Hematopoietic multipotent progenitor cell (in vitro differentiated cells): ENCODE data around the gene ILK. TPM values are rescaled to one million over a fixed set of nuclear protein-coding genes. Genes with fewer than 3 reads are reported as not detected.
A peak's percentile ranks its signal among the peaks of the same experiment; 100 is the strongest.

Source experiments
- DNase-seq, 3 donors: peaks; one replicate each; pipeline ENCODE4 v3.0.0-alpha.2; 2011 to 2015; ENCODE audit warnings: low read depth in 2 of 3, low spot score in 2 of 3
- total RNA-seq: library from RNA; depleted of rRNA; stranded (reverse); fragments of >200 nt; gene quantifications from one replicate; pipeline ENCODE4 v1.2.3, GENCODE V29; 2012

Gene ILK
- total RNA-seq, 1 donor = 107 TPM

DNA sequence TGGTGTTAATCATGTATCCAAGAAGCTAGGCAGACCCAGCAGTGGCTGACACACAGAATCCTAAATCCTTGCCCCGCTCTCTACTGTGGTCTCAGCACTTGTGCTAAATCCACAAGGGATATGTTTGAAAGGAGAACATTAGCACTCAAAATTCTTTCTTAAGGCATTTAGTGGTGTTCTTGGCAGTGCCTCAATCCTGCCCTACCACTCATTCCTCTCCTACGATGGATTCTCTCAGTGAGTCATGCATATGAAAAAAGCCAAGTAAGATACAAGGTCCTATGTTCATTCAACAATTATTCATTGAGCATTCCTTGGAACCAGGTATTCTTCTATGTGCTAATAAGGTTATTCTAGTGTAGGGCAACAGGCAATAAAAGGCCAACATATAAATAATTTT lies 31.4 kb upstream of the ILK start:
- no peak for DNase-seq

DNA sequence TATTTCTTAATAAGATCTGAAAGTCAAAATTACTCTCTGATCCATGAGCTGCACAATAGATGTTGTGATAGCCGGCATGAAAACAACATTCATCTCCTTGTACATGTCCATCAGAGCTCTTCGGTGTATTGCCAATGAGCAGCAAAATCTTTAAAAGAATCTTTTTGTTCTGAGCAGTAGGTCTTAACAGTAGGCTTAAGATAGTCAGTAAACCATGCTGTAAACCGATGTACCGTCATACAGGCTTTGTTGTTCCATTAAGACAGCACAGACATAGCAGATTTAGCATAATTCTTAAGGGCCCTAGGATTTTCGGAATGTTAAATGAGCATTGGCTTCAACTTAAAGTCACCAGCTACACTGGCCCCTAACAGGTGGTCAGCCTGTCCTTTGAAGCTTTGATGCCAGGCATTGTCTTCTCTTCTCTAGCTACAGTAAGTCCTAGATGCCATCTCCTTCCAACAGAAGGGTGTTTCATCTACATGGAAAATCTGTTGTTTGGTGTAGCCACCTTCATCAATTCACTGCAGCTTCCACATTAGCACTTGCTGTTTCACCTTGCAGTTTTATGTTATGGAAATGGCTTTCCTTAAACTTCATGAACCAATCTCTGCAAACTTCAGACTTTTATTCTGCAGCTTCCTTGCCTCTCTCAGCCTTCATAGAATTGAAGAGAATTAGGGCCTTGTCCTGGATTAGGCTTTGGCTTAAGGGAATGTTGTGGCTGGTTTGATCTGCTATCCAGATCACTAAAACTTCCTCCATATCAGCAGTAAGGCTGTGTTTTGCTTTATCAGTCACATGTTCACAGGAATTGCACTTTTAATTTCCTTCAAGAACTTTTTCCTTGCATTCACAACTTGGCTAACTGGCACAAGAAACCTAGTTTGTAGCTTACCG lies 28.5 kb upstream of the ILK start:
- no peak for DNase-seq

DNA sequence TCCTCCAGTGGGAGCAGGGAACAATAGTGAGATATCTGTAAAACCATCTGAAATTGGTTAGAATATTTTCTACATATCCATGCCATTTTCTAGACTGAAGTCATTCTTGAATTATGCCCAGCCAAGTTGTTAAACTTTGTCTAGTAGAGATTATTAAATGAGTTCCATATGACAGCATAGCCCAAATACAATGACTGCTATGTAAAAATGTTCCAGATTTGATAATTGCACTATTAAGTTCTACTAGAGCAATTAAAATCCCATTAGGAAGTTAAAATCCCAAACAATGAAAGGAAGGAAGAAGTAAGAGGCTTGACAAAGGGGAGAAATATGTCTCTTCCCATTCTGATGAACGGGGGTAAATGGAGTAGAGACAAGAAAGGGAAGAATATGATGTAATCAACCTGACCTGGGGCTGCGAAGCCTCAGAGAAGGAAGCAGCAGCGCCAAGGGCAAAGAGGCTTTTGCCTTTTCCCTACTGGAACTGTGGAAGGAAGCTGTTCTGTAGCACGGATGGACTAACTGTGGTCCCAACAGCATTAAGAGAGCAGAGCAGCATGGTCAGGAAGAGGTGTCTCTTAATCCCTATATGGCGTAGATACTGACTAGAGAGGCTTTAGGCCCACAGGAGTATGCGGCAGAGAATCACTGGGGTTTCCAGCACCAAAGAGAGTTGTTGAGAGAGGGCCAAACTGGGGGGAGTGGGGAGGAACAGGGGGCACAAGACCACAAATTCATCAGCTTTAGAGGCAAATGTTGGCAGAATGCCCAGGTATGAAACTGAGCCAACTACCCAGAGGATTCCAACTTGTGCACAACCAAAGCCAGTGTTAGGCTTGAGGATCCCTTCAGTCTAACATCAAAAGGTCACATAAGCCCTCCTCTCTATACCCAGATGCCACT lies 26.9 kb upstream of the ILK start:
- DNase-seq = peak in 2 of 3 donors; percentile 20 to 49

- no peak for DNase-seq
Observed at GRCh38 chr11:6578134-6578533, 25.4 kb upstream of the ILK start.

GRCh38 chr11:6579681-6580080 lies 23.9 kb upstream of the ILK start:
- DNase-seq = no peak

- DNase-seq = no peak
Observed at GRCh38 chr11:6583584-6583983, 20.0 kb upstream of the ILK start.

DNA sequence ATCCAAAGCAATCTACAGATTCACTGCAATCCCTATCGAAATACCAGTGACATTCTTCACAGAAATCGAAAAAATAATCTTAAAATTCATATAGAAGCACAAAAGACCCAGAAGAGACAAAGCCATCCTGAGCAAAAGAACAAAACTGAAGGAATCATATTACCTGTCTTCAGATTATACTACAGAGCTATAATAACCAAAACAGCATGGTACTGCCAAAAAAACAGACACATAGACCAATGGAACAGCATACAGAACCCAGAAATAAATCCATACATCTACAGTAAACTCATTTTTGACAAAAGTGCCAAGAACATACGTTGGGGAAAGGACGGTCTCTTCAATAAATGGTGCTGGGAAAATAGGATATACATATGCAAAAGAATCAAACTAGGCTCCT lies 19.0 kb upstream of the ILK start:
- no peak for DNase-seq

GRCh38 chr11:6586434-6587359 lies 16.9 kb upstream of the ILK start:
- DNase-seq = no peak

DNA sequence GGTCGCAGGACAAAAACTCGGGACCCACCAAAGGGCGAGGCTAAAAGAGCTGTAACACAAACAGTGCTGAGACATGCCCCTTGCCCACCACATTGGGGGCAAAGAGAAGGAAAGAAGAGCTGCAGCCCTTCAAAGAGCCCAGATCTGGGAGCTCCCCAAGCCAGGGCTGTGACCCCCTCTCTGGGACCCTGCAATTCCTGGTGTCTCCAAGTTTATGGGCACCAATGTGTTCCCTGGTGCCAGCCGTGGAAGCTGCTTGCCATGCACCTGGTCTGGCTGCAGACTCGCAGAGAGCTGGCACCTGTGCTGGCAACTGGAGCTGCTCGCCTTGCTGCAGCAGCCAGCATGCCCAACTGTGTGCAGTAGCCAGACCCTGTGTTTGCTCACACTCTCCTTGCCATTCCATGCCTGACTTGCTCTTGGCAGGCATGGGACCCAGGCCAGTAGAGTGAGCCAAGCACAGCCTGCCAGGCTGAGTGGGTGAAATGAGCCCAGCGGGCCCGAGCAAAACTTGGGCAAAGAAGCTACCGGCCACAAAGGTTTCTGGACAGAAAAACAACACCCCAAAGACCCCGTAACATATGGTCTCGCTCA lies 16.1 kb upstream of the ILK start:
- DNase-seq = no peak

DNA sequence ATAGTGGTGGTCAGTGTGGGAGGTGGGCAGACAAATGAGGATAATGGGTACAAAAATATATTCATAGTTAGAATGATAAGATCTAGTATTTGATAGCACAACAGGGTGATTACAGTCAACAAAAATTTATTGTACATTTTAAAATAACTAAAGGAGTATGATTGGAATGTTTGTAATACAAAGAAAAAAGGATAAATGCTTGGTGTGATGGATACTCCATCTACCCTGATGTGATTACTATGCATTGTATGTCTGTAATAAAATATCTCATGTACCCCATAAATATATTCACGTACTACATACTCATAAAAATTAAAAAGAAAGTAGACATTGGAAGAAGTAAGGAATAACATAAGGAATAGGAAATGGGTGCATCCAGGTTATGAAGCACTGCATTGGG lies 15.6 kb upstream of the ILK start:
- DNase-seq = no peak

GRCh38 chr11:6594142-6594768 lies 9.3 kb upstream of the ILK start:
- DNase-seq = no peak

GRCh38 chr11:6596239-6596877 lies 7.2 kb upstream of the ILK start:
- DNase-seq = no peak

DNA sequence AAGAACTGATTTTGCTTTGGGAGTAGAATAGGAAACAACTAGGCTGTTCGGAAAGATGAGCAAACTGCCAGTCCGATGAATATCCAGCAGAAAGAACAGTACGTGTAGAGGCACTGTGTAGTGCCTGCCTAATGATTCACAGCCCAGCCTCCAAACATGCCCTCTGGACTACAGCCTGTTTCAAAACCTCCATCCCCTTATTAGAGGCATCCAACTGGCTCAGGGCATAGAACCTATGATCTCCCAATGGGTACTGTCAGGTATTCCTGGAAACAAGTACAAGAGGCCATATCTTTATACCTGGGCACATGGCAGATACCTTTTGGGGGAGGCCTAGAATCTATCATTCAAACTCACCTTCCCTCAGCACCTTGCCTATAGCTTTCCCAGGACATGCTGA lies 5.0 kb upstream of the ILK start:
- no peak for DNase-seq

DNA sequence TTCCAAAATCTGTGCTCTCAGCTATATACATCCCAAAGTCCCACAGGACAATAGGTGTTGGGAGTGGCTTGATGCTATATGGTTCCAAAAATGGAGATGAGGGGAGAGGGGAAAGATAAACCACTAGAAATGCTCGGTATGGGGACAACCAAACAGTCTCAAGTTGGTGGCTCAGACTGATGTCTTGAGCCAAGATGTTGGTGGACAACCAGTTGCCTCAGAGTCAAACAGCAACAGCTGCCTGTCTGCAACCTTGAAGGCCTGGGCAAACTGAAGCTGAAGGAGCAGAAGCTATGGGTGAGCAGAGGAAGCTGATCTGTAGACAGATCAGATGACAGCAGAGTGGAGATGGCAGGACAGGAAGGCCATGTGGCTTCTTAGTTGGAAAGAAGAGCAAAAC lies 4.1 kb upstream of the ILK start:
- DNase-seq = no peak

- DNase-seq = no peak
Observed at GRCh38 chr11:6599881-6600390, 3.6 kb upstream of the ILK start.

DNA sequence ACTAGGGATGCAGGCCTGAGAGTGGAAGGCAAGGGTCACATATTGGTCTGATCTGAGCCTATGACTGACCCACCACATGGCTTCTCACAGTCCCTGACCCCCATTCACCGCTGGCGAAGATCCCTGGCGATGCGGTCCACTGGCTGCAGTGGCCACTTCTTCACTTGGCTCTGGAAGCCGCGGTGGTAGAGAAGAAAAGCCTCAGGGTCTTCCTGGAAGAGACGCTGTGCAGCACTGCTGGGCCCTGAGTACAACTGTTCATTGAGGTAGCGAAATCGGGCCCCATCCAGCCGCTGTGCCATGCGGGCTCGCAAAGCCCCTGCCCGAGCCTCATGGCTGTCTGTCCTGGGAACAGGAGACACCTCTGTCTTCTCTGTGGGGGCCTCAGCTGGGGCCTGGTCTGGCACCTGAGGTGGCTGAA lies 2.5 kb upstream of the ILK start:
- no peak for DNase-seq

- DNase-seq = no peak
Observed at GRCh38 chr11:6602096-6602940, 1.3 kb upstream of the ILK start.

DNA sequence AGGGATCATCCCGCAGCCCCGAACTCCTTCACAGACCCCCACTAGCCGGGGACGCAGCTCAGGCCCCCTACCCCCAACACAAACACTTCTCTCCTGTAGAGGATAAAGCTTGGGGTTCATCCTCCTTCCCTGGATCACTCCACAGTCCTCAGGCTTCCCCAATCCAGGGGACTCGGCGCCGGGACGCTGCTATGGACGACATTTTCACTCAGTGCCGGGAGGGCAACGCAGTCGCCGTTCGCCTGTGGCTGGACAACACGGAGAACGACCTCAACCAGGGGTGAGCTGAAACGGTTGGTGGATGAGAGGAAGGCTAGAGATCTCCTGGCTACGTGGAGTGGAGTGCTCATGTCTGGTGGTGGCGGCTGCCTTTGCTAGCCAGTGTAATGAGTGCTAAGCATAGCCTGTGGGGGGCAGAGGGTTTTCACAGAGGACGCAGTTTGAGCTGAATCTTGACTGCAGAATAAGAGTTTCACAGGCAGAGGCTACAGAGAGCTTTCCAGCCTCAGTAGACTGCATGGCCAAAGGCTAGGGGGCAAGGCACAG lies 580 bp downstream of the ILK start:
- peak; percentile 34 to 71 (median 50) for DNase-seq
